H54 (cell line): Measurements from ENCODE around the gene NMNAT2.

ENCODE experiments used
- DNase-seq: peaks from one replicate; pipeline ENCODE4 v3.0.0; 2011; ENCODE audit warnings: low spot score, mixed read lengths; ENCODE audit not compliant: insufficient read length
- FAIRE-seq: peaks from 3 replicates; lab custom pipeline; 2011; peaks lifted over from hg19 to GRCh38; lab: Jason Lieb, UNC
- POLR2A ChIP-seq: IDR thresholded peaks from 2 replicates; pipeline ENCODE4 v1.6.1; 2011; ENCODE audit warnings: low read depth, mild to moderate bottlenecking, low read length

Gene NMNAT2

DNA sequence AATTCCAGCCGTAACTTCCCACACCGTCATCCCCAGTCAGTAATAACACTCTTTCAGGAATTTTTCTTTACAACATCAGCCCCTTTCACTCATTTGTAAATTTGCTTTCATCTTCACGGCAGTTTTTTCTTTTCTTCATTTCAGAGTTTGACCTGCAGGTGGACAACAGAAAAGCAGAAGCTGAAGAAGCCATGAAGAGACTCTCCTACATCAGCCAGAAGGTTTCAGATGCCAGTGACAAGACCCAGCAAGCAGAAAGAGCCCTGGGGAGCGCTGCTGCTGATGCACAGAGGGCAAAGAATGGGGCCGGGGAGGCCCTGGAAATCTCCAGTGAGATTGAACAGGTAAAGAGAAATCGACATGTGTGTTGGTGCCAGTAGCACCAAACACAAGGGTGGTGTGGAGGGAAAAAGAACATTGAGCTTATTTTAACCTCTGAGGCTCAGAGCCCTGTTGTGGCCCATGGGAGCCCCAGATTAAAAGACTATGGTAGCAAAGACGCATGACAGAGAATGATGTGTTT, 178.9 kb downstream of the NMNAT2 start:
- DNase-seq (no peak), FAIRE-seq (no peak)

DNA sequence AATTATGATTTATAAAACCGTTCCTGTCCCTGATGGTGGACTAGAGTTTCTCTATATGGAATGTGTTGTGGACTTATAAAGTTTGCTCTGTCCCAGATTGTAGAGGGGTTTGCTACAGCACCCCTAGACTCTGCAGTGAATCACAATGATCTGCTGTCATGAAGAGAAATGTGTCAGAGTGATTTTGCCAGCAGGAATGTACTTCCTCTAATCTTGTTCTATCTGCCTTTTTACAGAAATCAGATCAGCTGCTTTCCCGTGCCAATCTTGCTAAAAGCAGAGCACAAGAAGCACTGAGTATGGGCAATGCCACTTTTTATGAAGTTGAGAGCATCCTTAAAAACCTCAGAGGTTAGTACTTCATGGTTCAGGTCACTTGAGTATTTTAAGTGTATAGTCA, 180.1 kb downstream of the NMNAT2 start:
- no peak for TF ChIP-seq POLR2A
- FAIRE-seq (no peak), DNase-seq (peak; percentile 32)

More for the DNA sequence above, 178.9 kb downstream of the NMNAT2 start:
- no peak for TF ChIP-seq POLR2A

DNA sequence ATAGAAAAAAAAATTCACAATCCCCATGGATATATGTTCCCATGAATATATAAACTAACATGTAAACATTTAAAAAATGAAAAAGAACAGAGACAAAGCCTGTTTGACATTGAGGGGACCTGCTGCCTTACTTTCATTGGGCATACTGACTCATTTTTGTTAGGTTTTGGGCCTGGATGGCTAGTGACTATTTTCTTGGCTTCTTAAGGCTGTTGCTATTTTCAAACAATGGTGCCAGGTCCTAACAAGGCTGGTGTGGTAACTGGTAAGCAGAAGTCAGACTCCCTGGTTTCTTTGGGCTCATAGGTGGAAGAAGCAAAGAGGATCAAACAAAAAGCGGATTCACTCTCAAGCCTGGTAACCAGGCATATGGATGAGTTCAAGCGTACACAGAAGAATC, 181.1 kb downstream of the NMNAT2 start:
- FAIRE-seq = no peak
- no peak for DNase-seq

DNA sequence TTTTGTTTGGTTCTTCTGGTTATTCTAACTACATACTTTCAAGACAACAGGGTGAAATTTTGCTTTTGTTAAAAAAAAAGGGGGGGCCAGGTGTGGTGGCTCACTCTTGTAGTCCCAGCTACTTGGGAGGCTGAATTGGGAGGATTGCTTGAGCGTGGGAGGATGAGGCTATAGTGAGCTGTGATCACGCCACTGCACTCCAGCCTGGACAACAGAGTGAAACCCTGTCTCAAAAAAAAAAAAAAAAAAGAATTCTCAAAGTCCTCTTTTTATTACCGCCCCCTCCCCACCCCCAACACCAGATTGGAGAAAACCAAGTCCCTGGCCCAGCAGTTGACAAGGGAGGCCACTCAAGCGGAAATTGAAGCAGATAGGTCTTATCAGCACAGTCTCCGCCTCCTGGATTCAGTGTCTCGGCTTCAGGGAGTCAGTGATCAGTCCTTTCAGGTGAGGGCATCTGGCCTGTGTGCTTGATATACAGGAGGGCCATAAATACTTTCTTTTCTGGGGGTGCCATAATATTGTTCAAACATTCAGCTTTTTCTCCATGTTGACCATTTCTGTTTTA, 181.9 kb downstream of the NMNAT2 start:
- FAIRE-seq (no peak), DNase-seq (no peak)
- no peak for TF ChIP-seq POLR2A

More for the DNA sequence above, 181.1 kb downstream of the NMNAT2 start:
- no peak for TF ChIP-seq POLR2A

DNA sequence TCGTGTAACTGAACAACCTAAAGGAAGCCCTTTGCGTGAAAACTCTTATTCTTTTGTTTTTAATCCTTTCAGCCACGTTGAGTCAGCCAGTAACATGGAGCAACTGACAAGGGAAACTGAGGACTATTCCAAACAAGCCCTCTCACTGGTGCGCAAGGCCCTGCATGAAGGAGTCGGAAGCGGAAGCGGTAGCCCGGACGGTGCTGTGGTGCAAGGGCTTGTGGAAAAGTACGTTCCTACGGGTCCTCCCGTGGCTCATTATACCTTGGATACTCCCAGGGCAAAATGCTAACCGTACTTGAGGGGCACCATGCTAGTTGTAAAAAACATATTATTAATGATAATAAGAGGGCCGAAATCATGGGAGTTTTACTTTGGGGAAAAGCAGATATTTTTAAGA, 182.7 kb downstream of the NMNAT2 start:
- no peak for TF ChIP-seq POLR2A
- no peak for FAIRE-seq
- no peak for DNase-seq

DNA sequence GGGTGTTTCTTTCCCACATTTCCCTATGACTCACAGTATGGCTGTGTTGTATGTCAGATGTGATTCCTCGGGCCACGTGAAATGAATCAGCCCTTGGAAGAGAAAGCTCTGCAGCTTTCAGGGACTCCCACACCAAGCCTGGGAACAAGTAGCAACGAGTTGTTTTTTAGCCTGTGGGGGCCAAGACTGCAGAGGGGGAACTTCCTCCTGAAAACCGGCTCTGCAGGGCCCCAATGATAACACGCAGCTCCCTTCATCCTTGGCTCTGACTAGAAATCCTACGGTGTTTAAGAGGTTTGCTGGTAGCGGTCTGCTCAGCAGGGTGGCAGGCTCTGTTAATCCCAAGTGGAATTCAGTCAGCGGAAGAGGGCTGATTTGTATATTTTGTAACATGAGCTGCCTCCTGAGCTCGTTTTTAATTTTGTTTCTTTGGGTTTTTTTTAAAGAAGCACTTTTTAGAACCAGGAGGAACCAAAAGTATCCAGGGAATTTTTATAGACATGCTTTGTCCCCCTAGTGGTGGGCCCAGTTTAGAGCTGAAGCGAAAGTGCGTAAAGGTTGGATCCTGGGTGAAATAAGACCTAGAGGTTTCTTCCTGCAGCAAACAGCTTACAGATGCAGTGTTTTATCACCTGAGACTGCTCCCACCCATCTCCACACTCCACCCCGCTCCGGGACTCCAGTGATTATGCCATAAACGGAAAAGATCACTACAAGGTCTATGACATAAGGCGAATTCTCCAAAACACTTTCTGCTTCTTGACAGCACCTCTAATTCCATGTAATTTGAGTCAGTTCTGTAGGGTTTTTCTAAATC, 183.3 kb downstream of the NMNAT2 start:
- peak; percentile 81 for FAIRE-seq
- TF ChIP-seq POLR2A = no peak
- DNase-seq = peak; percentile 75

DNA sequence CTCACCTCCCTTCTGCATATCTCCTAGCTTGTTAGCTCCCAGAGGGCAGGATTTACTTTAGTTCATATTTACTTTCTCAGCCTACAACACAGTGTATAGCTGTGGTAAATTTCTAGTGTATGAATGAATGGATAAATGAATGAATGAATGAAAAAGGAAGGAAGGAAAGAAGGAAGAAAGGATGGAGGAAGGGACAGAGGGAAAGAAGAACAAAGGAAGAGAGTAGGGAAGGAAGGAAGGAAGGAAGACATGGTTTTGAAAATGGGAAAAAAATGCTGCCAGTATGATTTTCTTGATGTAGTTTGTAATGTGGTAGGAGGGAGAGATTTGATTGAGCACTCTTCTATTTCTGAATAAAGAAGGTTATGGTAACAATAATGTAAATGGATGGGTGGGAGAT, 185.1 kb downstream of the NMNAT2 start:
- no peak for FAIRE-seq
- no peak for TF ChIP-seq POLR2A
- no peak for DNase-seq

DNA sequence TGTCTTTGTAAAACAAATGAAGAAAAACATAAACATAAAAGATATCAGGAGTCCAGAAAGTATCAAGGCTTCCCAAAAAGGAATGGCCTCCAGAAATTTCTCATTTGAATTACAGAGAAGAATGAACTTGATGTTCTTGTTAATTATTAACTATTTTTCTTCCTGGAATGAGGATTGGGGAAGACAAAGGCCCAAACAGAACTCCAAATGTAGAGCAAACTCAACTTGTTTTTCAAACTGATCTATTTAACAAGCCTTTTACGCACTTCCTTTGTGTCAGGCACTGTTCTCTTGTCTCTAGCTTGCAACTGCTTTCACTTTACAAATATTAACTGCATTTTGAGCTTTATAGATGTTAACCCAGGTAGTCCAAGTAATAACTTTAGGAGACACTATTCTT, 186.6 kb downstream of the NMNAT2 start:
- no peak for TF ChIP-seq POLR2A
- DNase-seq (no peak), FAIRE-seq (no peak)

DNA sequence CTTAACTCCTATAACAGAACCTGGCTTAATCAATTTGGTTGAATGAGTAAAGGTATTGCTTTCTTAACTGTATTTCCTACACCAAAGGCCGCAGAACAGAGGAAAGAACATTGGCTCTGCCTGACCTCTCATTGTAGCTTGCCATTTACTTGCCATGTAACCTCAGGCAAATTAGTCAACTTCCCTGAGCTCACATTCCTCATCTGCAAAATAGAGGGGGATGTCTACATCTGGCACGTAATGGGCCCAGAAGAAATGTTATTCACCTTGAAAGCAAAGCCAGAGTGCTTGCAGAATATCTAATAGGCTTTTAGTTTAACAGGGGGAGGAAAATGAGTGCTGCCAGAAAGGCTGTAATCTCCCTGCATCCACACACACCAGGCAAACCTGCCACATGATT, 187.8 kb downstream of the NMNAT2 start:
- TF ChIP-seq POLR2A = no peak
- DNase-seq (no peak), FAIRE-seq (no peak)

DNA sequence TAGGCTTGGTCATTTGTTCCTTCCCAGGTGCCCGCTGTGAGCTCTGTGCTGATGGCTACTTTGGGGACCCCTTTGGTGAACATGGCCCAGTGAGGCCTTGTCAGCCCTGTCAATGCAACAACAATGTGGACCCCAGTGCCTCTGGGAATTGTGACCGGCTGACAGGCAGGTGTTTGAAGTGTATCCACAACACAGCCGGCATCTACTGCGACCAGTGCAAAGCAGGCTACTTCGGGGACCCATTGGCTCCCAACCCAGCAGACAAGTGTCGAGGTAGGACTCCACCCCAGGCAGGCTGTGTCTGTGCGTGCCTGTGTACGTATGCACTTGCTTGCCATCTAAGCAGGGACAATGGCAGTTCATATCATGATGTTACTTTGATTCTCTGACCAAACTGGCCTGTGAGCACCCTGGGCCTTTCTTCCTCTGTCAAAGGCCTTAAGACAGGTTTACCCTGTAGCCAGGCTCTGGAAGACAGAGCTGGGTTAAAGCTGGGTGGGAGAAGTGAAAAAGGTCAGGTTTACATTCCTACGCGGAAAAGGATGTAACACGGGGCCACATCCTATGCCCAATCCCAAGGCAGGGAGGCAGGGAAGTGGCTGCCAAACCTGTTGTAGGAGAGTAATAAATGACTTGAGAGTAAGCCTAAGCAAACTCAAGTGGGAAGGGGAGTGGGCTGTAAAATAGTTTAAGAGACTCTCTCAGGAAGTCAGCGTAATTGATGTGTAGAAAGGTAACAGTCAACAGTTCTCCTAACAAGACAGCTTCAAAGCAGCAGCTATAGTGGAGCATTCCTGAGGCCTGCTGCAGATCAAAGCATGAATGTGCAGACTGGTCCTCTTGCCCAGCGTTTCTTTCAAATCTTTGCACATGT, 189.6 kb downstream of the NMNAT2 start:
- no peak for TF ChIP-seq POLR2A
- no peak for DNase-seq
- FAIRE-seq = no peak

DNA sequence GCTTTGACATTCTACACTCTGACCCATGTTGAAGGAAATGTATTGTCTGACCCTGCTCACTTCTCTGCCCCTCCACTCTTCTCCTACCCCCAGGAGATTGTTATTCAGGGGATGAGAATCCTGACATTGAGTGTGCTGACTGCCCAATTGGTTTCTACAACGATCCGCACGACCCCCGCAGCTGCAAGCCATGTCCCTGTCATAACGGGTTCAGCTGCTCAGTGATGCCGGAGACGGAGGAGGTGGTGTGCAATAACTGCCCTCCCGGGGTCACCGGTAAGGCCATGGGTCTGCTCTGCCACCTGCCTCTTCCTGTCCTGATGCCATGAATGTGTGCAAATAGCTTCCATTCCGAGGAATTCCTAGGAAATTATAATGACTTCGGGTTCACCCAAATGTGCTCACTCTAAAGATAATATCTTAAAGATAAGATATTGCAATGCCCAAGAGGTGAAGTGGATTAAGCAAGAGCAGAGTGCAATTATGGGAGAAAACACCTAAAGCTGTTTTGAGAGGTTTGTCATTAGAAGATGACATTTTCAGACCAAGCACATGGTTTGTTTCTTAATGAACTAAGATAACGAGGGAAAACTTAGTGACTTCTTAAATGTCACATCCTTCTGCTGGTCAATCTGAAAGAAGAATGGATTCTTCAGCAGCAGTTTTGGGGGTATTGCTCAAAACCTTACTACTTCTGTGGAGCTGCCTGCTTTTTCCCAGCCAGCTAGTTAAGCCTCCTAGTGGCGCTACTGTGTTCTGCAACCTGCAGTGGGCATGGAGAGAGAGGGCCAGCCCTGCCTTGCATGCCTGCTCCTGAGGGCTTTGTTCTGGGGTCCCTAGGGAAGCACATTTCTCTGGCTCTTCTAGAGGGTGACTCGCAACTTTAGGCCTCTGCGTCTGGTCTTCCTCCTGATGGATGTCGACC, 190.5 kb downstream of the NMNAT2 start:
- DNase-seq (peak; percentile 33), FAIRE-seq (no peak)
- no peak for TF ChIP-seq POLR2A

DNA sequence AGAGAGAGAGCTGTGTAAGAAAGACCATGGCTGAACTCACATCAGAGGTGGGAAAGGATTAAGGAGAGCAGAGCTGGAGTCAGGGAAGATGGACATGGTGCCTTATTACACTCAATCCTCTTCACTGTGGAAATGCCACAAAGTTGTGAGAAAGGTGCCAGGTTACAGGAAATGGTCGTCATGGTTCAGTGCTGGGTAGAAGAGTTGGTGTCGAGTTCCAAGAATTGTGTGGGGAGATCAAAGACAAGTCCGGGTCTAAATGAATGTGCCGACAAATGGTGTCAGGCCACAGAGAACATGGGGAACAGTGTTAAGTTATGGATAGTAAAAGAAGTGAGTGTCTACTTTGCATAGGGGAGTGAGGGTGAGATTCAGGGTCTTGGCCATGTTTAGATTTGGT, 191.2 kb downstream of the NMNAT2 start:
- no peak for FAIRE-seq
- DNase-seq = no peak
- TF ChIP-seq POLR2A = no peak

DNA sequence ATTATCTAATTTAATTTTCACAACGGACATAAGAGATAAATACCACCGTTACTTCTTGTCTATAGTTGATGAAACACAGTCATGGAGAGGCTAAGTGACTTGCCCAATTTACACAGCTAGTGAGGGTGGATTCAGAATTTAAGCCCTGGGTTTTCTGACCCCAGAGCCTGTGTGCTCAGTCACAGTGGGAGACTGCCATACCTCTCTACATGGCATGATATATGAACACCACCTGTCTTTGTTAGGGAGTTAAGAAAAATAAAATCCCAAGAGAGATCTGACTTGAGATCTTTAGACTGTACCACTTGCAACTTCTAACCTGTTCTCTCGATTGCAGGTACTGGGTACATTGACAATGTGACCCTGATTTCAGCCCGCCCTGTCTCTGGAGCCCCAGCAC, 191.8 kb downstream of the NMNAT2 start:
- FAIRE-seq (no peak), DNase-seq (no peak)
- no peak for TF ChIP-seq POLR2A

DNA sequence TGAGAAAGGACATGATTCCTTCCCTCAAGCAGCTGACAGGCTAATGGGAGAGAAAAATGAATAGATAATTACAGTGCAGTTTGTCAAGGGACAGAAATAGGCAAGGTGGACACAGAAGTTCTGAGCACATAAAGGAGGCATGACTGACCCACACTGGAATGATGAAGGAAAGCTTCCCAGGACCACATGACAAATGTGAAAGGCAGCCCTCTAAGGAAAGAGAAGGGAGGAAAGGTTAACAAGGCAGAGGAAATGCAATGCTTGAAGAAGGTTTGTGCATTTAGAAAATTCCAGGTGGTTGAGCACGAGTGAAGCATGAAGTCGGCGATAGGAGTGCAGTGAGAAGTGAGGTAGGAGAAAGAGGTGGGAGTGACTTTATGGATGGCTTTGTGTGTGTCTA, 194.7 kb downstream of the NMNAT2 start:
- no peak for FAIRE-seq
- no peak for DNase-seq
- TF ChIP-seq POLR2A = no peak
